Measurements from ENCODE around the gene AGAP1.

The AGAP1 gene

GRCh38 chr2:235560345-235560744, 66.5 kb downstream of the AGAP1 start:
- TF ChIP-seq Cebpa-rat (IDR thresholded peaks at IDR 0.05) = no peak
- no peaks in the 10 kb centered on the region for H3K36me3 ChIP-seq
- H3K27ac ChIP-seq = no peak overlapping the region
- no peak overlapping the region for H3K4me3 ChIP-seq
- no peak overlapping the region for H3K9ac ChIP-seq
- peaks cover 83% of the 10 kb centered on the region for H3K4me1 ChIP-seq
- no peaks in the 10 kb centered on the region for H3K27me3 ChIP-seq
- H4K20me1 ChIP-seq = peaks cover 100% of the 10 kb centered on the region
- H3K4me2 ChIP-seq = peak overlapping the region; percentile 100
- H3K9me3 ChIP-seq = no peaks in the 10 kb centered on the region

DNA sequence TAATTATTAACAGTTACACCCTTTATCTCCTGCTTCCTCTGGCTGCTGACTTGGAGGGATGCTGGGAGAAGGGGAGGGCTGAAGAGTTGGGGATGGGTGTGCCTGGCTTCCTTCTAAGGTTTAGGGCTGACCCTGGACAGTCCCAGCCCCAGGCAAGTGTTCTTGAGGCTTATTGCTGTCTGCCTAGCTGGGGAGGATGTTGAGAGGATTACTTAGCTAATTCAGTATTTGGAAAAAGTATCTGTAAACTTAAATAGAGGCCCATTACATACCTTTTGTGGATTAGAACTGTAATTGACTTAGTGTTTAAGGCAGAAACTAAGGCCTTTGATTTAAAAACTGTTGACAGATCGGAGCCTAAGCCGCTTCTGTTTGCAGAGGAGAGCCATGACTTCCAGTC, 67.6 kb downstream of the AGAP1 start:
- Histone ChIP-seq H3K4me3 (no peak overlapping the region), H3K4me1 (peaks cover 79% of the 10 kb centered on the region), H4K20me1 (peaks cover 100% of the 10 kb centered on the region), H3K9ac (no peak overlapping the region), H3K4me2 (peak overlapping the region; percentile 100), H3K27ac (no peak overlapping the region), H3K36me3 (no peaks in the 10 kb centered on the region; the same call in 1 of the 2 replicates), H3K27me3 (no peaks in the 10 kb centered on the region), H3K9me3 (no peaks in the 10 kb centered on the region)
- TF ChIP-seq Cebpa-rat (IDR thresholded peaks at IDR 0.05) = no peak

- peaks cover 100% of the 10 kb centered on the region for H4K20me1 ChIP-seq
- peak overlapping the region; percentile 56; the same call in 1 of the 2 replicates for H3K4me3 ChIP-seq
- TF ChIP-seq Cebpa-rat (IDR thresholded peaks at IDR 0.05) = no peak
- peak overlapping the region; percentile 80 for H3K27ac ChIP-seq
- H3K4me2 ChIP-seq = peak overlapping the region; percentile 100
- H3K27me3 ChIP-seq = no peaks in the 10 kb centered on the region
- H3K4me1 ChIP-seq = peaks cover 87% of the 10 kb centered on the region
- H3K9me3 ChIP-seq = 0 out of 2 replicates have a peak, but pooled peaks cover 4% of the 10 kb centered on the region
- peaks cover 7% of the 10 kb centered on the region; the same call in 1 of the 2 replicates for H3K36me3 ChIP-seq
- peak overlapping the region; percentile 40 for H3K9ac ChIP-seq
These were observed 68.4 kb downstream of the AGAP1 start for GRCh38 chr2:235562065-235562747.

- Histone ChIP-seq H3K9ac (peak overlapping the region; percentile 74), H3K36me3 (peaks cover 14% of the 10 kb centered on the region), H3K4me2 (peak overlapping the region; percentile 100), H3K27ac (peak overlapping the region; percentile 80), H3K27me3 (no peaks in the 10 kb centered on the region), H4K20me1 (peaks cover 91% of the 10 kb centered on the region), H3K4me3 (peak overlapping the region; percentile 56), H3K9me3 (peaks cover 12% of the 10 kb centered on the region), H3K4me1 (peaks cover 85% of the 10 kb centered on the region)
- TF ChIP-seq Cebpa-rat (IDR thresholded peaks at IDR 0.05) = no peak
These were observed 69.4 kb downstream of the AGAP1 start for GRCh38 chr2:235563056-235563910.

DNA sequence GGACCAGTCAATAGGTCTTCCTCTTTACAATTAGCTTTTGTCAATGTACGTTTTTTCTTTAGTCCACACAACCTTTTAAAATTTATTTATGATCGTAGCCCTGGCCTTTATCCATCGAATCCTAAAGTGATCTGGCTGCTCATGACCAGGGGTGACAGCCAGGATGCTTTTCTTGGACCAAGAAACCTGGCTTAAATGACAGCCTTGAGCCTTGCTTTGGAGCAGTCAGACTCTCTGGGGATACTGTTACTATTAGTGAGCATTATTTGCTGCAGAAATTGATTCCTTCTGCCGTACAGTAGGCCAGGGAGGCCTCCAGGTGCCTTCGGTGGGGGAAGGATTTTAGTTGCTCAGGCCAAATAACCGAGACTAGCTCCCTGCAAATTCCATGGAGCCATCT, 70.2 kb downstream of the AGAP1 start:
- H3K36me3 ChIP-seq = peaks cover 21% of the 10 kb centered on the region
- H3K4me1 ChIP-seq = peaks cover 85% of the 10 kb centered on the region
- H3K9ac ChIP-seq = no peak overlapping the region; the same call in 1 of the 2 replicates
- TF ChIP-seq Cebpa-rat (IDR thresholded peaks at IDR 0.05) = no peak
- peak overlapping the region; percentile 80 for H3K27ac ChIP-seq
- peaks cover 20% of the 10 kb centered on the region for H3K9me3 ChIP-seq
- peak overlapping the region; percentile 100 for H3K4me2 ChIP-seq
- no peaks in the 10 kb centered on the region for H3K27me3 ChIP-seq
- H4K20me1 ChIP-seq = peaks cover 83% of the 10 kb centered on the region
- H3K4me3 ChIP-seq = no peak overlapping the region

DNA sequence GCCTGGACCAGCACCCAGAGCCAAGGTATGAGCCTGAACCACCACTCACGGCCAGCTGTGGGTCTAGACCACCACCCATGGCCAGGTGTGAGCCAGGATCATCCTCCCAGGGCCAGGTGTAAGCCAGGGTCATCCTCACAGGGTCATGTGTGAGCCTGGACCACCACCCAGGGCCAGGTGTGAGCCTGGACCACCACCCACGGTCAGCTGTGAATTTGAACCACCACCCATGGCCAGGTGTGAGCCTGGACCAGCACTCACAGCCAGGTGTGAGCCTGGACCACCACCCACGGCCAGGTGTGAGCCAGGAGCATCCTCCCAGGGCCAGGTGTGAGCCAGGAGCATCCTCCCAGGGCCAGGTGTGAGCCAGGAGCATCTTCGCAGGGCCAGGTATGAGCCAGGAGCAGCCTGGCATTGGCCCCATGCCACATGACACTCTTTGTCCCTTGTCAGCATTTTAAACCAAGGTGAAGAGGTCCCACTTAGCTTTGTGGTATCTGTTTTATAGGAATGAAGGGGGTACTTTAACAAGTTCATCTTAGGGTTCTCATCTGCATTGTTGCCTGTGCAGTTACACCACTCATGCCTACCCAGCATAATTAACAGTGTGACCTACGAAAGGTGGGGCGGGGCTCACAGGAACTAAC, 71.2 kb downstream of the AGAP1 start:
- no peaks in the 10 kb centered on the region for H3K27me3 ChIP-seq
- peaks cover 21% of the 10 kb centered on the region for H3K9me3 ChIP-seq
- no peak overlapping the region for H3K4me2 ChIP-seq
- H3K9ac ChIP-seq = no peak overlapping the region
- peaks cover 74% of the 10 kb centered on the region for H4K20me1 ChIP-seq
- H3K36me3 ChIP-seq = peaks cover 21% of the 10 kb centered on the region
- TF ChIP-seq Cebpa-rat (IDR thresholded peaks at IDR 0.05) = no peak
- H3K27ac ChIP-seq = peak overlapping the region; percentile 80; the same call in 1 of the 2 replicates
- H3K4me1 ChIP-seq = peaks cover 85% of the 10 kb centered on the region
- no peak overlapping the region for H3K4me3 ChIP-seq

GRCh38 chr2:235566415-235566814, 72.6 kb downstream of the AGAP1 start:
- no peak for TF ChIP-seq Cebpa-rat (IDR thresholded peaks at IDR 0.05)
- H3K4me2 ChIP-seq = peak overlapping the region; percentile 23

GRCh38 chr2:235566931-235567495, 73.2 kb downstream of the AGAP1 start:
- H3K9me3 ChIP-seq = peaks cover 25% of the 10 kb centered on the region
- peak overlapping the region; percentile 23; the same call in 1 of the 2 replicates for H3K4me2 ChIP-seq
- H4K20me1 ChIP-seq = peaks cover 71% of the 10 kb centered on the region
- peaks cover 82% of the 10 kb centered on the region for H3K4me1 ChIP-seq
- no peak for TF ChIP-seq Cebpa-rat (IDR thresholded peaks at IDR 0.05)
- no peak overlapping the region for H3K9ac ChIP-seq
- H3K27me3 ChIP-seq = no peaks in the 10 kb centered on the region
- no peak overlapping the region for H3K27ac ChIP-seq
- H3K36me3 ChIP-seq = peaks cover 26% of the 10 kb centered on the region
- no peak overlapping the region for H3K4me3 ChIP-seq

More at GRCh38 chr2:235566415-235566814, 72.6 kb downstream of the AGAP1 start:
- H3K27me3 ChIP-seq = no peaks in the 10 kb centered on the region
- H4K20me1 ChIP-seq = peaks cover 73% of the 10 kb centered on the region
- peaks cover 26% of the 10 kb centered on the region for H3K36me3 ChIP-seq
- H3K27ac ChIP-seq = no peak overlapping the region
- no peak overlapping the region for H3K9ac ChIP-seq
- H3K4me3 ChIP-seq = no peak overlapping the region
- H3K4me1 ChIP-seq = peaks cover 85% of the 10 kb centered on the region
- H3K9me3 ChIP-seq = peaks cover 25% of the 10 kb centered on the region

DNA sequence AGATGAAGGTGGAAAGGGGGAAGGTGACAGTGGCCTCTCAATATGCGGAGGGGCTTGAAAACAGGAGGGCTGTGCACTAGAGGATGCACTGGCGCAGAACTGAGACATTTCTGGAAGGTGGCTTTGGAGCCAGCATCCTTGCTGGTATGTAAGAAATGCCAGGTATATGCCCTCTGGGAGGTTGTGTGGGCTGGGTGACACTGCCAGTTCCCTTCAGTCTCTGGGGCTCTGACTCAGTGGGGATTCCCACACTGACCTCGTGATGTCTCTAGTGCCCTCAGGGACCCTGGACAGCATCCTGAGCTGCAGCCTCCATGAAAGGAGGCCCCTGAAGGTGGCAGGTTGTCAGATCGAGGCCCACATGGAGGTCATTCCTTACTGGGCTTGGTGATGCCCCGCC, 74.0 kb downstream of the AGAP1 start:
- Histone ChIP-seq H4K20me1 (peaks cover 71% of the 10 kb centered on the region), H3K4me1 (peaks cover 74% of the 10 kb centered on the region), H3K27me3 (no peaks in the 10 kb centered on the region), H3K36me3 (peaks cover 26% of the 10 kb centered on the region), H3K27ac (no peak overlapping the region), H3K4me3 (no peak overlapping the region), H3K9me3 (peaks cover 25% of the 10 kb centered on the region), H3K4me2 (no peak overlapping the region), H3K9ac (no peak overlapping the region)
- TF ChIP-seq Cebpa-rat (IDR thresholded peaks at IDR 0.05) = no peak
